ENCODE results near the gene KRTAP12-1. TPM values are rescaled to one million over a fixed set of nuclear protein-coding genes. Genes with fewer than 3 reads are reported as not detected.

Gene KRTAP12-1
- total and polyA plus RNA-seq, 9 of the 15 experiments (the other 6 are each of a cell fraction or from before 2014, with no cell fraction given): not detected

DNA sequence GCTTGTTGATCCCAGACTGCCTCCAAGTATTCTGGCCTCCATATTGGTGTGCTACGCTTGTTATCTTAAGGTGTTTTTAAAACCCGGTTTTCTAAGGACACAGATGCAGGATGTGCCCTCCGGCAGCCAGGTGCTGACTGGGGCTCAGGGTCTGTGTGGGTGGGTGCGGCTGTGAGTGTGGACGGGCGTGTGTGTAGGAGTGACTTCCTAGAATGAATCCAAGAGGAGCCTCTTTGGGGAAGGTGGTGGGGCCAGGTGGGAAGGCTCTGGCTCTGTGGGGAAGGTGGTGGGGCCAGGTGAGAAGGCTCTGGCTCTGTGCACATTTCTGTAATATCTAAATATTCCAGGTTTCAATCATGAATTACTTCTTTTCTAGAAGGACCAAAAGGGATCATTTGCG lies 42.2 kb upstream of the KRTAP12-1 start (continued):
- TF ChIP-seq, protein P1, sequence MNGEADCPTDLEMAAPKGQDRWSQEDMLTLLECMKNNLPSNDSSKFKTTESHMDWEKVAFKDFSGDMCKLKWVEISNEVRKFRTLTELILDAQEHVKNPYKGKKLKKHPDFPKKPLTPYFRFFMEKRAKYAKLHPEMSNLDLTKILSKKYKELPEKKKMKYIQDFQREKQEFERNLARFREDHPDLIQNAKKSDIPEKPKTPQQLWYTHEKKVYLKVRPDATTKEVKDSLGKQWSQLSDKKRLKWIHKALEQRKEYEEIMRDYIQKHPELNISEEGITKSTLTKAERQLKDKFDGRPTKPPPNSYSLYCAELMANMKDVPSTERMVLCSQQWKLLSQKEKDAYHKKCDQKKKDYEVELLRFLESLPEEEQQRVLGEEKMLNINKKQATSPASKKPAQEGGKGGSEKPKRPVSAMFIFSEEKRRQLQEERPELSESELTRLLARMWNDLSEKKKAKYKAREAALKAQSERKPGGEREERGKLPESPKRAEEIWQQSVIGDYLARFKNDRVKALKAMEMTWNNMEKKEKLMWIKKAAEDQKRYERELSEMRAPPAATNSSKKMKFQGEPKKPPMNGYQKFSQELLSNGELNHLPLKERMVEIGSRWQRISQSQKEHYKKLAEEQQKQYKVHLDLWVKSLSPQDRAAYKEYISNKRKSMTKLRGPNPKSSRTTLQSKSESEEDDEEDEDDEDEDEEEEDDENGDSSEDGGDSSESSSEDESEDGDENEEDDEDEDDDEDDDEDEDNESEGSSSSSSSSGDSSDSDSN (IDR thresholded peaks at IDR 0.05; ENCODE audit: borderline replicate concordance in 1 of 2, low read depth in 2 of 2, low read length in 2 of 2): no peak
- no peak for TF ChIP-seq ETV5 (CRISPR knock-in tag; IDR thresholded peaks at IDR 0.05; ENCODE audit: low read depth)
- no peak for TF ChIP-seq SMARCA4 (IDR thresholded peaks at IDR 0.05)
- no peak for TF ChIP-seq RAD51 (IDR thresholded peaks at IDR 0.05; ENCODE audit: borderline replicate concordance, low read depth)
- TF ChIP-seq ELF4 (CRISPR knock-in tag; IDR thresholded peaks at IDR 0.05): no peak
- no peak for TF ChIP-seq TAF9B (IDR thresholded peaks at IDR 0.05; ENCODE audit: partially characterized antibody)
- TF ChIP-seq, protein P2, sequence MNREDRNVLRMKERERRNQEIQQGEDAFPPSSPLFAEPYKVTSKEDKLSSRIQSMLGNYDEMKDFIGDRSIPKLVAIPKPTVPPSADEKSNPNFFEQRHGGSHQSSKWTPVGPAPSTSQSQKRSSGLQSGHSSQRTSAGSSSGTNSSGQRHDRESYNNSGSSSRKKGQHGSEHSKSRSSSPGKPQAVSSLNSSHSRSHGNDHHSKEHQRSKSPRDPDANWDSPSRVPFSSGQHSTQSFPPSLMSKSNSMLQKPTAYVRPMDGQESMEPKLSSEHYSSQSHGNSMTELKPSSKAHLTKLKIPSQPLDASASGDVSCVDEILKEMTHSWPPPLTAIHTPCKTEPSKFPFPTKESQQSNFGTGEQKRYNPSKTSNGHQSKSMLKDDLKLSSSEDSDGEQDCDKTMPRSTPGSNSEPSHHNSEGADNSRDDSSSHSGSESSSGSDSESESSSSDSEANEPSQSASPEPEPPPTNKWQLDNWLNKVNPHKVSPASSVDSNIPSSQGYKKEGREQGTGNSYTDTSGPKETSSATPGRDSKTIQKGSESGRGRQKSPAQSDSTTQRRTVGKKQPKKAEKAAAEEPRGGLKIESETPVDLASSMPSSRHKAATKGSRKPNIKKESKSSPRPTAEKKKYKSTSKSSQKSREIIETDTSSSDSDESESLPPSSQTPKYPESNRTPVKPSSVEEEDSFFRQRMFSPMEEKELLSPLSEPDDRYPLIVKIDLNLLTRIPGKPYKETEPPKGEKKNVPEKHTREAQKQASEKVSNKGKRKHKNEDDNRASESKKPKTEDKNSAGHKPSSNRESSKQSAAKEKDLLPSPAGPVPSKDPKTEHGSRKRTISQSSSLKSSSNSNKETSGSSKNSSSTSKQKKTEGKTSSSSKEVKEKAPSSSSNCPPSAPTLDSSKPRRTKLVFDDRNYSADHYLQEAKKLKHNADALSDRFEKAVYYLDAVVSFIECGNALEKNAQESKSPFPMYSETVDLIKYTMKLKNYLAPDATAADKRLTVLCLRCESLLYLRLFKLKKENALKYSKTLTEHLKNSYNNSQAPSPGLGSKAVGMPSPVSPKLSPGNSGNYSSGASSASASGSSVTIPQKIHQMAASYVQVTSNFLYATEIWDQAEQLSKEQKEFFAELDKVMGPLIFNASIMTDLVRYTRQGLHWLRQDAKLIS (CRISPR knock-in tag; IDR thresholded peaks at IDR 0.05): no peak
